K562 (cell line): ENCODE measurements around the gene LRRTM4. TPM values are rescaled to one million over a fixed set of nuclear protein-coding genes. Genes with fewer than 3 reads are reported as not detected.

ENCODE experiments used
- ATAC-seq: fragments of 200-7000 bp; cut with Tn5 transposase; 3 replicates; pipeline ENCODE4 v1.9.1; 2020; ENCODE audit warnings: moderate library complexity
- BruUV-seq: library from RNA; stranded (reverse); fragments of 400-500 nt; replicated peaks from 2 replicates; lab custom pipeline; 2021; lab: Mats Ljungman, UMichigan
- CTCF ChIA-PET: fragments of 300-600 bp; formaldehyde crosslinking; extraction: SDS; loops from one replicate; lab custom pipeline; 2021; ENCODE audit warnings: low intra/inter-chr PET ratio; lab: Yijun Ruan, JAX
- POLR2A ChIA-PET: fragments of 300-600, 350-650 bp; sonication (Branson Sonifier 250); formaldehyde crosslinking; extraction: SDS; loops from one replicate; lab custom pipeline; 2021; ENCODE audit warnings: antibody characterized with exemption, inconsistent platforms; lab: Yijun Ruan, JAX
- DNase-seq, 4 experiments: peaks; one replicate each; pipeline versions ENCODE4 v3.0.0 to v3.0.0-alpha.2; 2011 to 2018; ENCODE audit warnings: low spot score in 3 of 4, mixed read lengths in 3 of 4; ENCODE audit errors: extremely low read depth in 1 of 4
- FAIRE-seq: peaks from 2 replicates; lab custom pipeline; 2011; peaks lifted over from hg19 to GRCh38; lab: Jason Lieb, UNC
- H2AFZ ChIP-seq: 2 replicates; pipeline ENCODE4 v1.6.0; 2011; ENCODE audit warnings: low read depth, low read length, control low read depth, inconsistent platforms
- H3K27ac ChIP-seq: fragments of 200-600 bp; 3 replicates; pipeline ENCODE4 v1.8.0; 2011; ENCODE audit warnings: low read depth, mild to moderate bottlenecking, control low read depth, inconsistent platforms, low read length, moderate library complexity, mixed read lengths; ENCODE audit errors: extremely low read depth
- H3K27me3 ChIP-seq, 2 experiments: fragments of 300-600 bp in 1 of 2; 2 replicates in 1 of 2; 3 replicates in 1 of 2; pipeline versions ENCODE4 v1.6.0 to v1.8.0; 2011; ENCODE audit warnings: inconsistent platforms in 2 of 2, low read length in 2 of 2, mild to moderate bottlenecking in 1 of 2, mixed read lengths in 1 of 2, moderate library complexity in 1 of 2; ENCODE audit not compliant: control insufficient read depth in 2 of 2, insufficient read depth in 2 of 2
- H3K36me3 ChIP-seq: fragments of 300-600 bp; 3 replicates; pipeline ENCODE4 v1.8.0; 2011; ENCODE audit warnings: mild to moderate bottlenecking, low read length, inconsistent platforms; ENCODE audit not compliant: control insufficient read depth, insufficient read depth
- H3K4me1 ChIP-seq, 2 experiments: fragments of 200-600 bp in 1 of 2; replicated peaks in 1 of 2; 2 replicates in 1 of 2; 3 replicates in 1 of 2; pipeline versions ENCODE4 v1.5.1 to v1.8.0; 2011; ENCODE audit warnings: inconsistent platforms in 2 of 2, low read length in 2 of 2, mild to moderate bottlenecking in 1 of 2, mixed read lengths in 1 of 2, moderate library complexity in 1 of 2; ENCODE audit not compliant: control insufficient read depth in 2 of 2, insufficient read depth in 2 of 2
- H3K4me2 ChIP-seq: 2 replicates; pipeline ENCODE4 v1.6.1; 2011; ENCODE audit warnings: low read length, control low read depth, inconsistent platforms, mixed read lengths; ENCODE audit not compliant: insufficient read depth
- H3K4me3 ChIP-seq: fragments of 200-600 bp; sonication (generic), shearing (Covaris generic); 2 replicates; pipeline ENCODE4 v1.5.1; 2016; ENCODE audit warnings: control low read depth, inconsistent platforms
- H3K79me2 ChIP-seq: fragments of 200-600 bp; 3 replicates; pipeline ENCODE4 v1.8.0; 2011; ENCODE audit warnings: low read length, inconsistent platforms; ENCODE audit not compliant: control insufficient read depth, insufficient read depth
- H3K9ac ChIP-seq, 2 experiments: 2 replicates each; pipeline versions ENCODE4 v1.6.0 to v1.6.1; 2011; ENCODE audit warnings: low read depth in 2 of 2, low read length in 2 of 2, control low read depth in 1 of 2, inconsistent platforms in 1 of 2, mild to moderate bottlenecking in 1 of 2, mixed read lengths in 1 of 2; ENCODE audit not compliant: insufficient read depth in 1 of 2
- H3K9me1 ChIP-seq: one replicate; pipeline ENCODE4 v1.6.0; 2011; ENCODE audit warnings: inconsistent platforms, mild to moderate bottlenecking, low read length, moderate library complexity; ENCODE audit not compliant: control insufficient read depth, insufficient read depth
- H3K9me3 ChIP-seq: replicated peaks from 2 replicates; pipeline ENCODE4 v1.5.1; 2011; ENCODE audit warnings: low read depth, low read length, inconsistent platforms; ENCODE audit not compliant: control insufficient read depth, insufficient read depth
- H4K20me1 ChIP-seq: replicated peaks from 2 replicates; pipeline ENCODE4 v1.6.1; 2011; ENCODE audit warnings: low read length, inconsistent platforms, mixed read lengths; ENCODE audit not compliant: control insufficient read depth, insufficient read depth
- C11orf30 ChIP-seq: fragments of 450-650 bp; IDR thresholded peaks from 2 replicates; pipeline ENCODE4 v1.6.1; 2016; ENCODE audit warnings: low read depth, mild to moderate bottlenecking
- ETV6 ChIP-seq, 3 experiments: fragments of 150-350 bp in 1 of 3; sonication (generic) in 1 of 3; formaldehyde crosslinking in 1 of 3; IDR thresholded peaks; 2 replicates each; pipeline versions ENCODE4 v1.6.1 to v1.8.0; 2014 to 2022; ENCODE audit warnings: borderline replicate concordance in 2 of 3, low read depth in 2 of 3, antibody characterized with exemption in 1 of 3, low read length in 1 of 3, mild to moderate bottlenecking in 1 of 3, missing genetic modification reagents in 1 of 3
- MAFF ChIP-seq: IDR thresholded peaks from 2 replicates; pipeline ENCODE4 v1.6.1; 2012; ENCODE audit warnings: low read length, improper control_type of control experiment
- MAFG ChIP-seq: fragments of 450-650 bp; conservative IDR thresholded peaks from 2 replicates; pipeline ENCODE4 v1.6.1; 2016; ENCODE audit warnings: missing genetic modification characterization, missing compliant biosample characterization
- MAFK ChIP-seq: IDR thresholded peaks from 2 replicates; pipeline ENCODE4 v1.6.1; 2011; ENCODE audit warnings: low read length, improper control_type of control experiment
- MTF1 ChIP-seq: fragments of 250-450 bp; sonication (Bioruptor Pico); IDR thresholded peaks from 2 replicates; pipeline ENCODE4 v1.9.0; 2021; ENCODE audit warnings: moderate library complexity, mild to moderate bottlenecking, inconsistent platforms, borderline replicate concordance
- RBFOX2 ChIP-seq: fragments of 200-400 bp; formaldehyde crosslinking; IDR thresholded peaks from 2 replicates; pipeline ENCODE4 v1.6.1; 2017; ENCODE audit warnings: low read depth, mild to moderate bottlenecking, low read length, moderate library complexity
- RFX1 ChIP-seq: fragments of 450-650 bp; IDR thresholded peaks from 2 replicates; pipeline ENCODE4 v1.6.1; 2016; ENCODE audit warnings: mild to moderate bottlenecking, moderate library complexity
- STAT6 ChIP-seq: sonication (generic); formaldehyde crosslinking; IDR thresholded peaks from 2 replicates; pipeline ENCODE4 v1.8.1; 2023; ENCODE audit warnings: mild to moderate bottlenecking, missing genetic modification reagents
- ZNF316 ChIP-seq: fragments of 450-650 bp; IDR thresholded peaks from 2 replicates; pipeline ENCODE4 v1.6.1; 2016
- ZNF77 ChIP-seq: fragments of 250-450 bp; sonication (Bioruptor Pico); IDR thresholded peaks from 2 replicates; pipeline ENCODE4 v1.5.0; 2020
- WGBS: fragments of 100-300 bp; shearing (Covaris generic); methylation state at CpG from one replicate; pipeline ENCODE4 v1.1.6; 2016; ENCODE audit warnings: low coverage, mixed read lengths; ENCODE audit not compliant: insufficient coverage; ENCODE audit errors: missing lambda C conversion rate; 5-methylcytosine and 5-hydroxymethylcytosine counted together
- in situ Hi-C: fragments of 300-500 bp; cut with MboI; formaldehyde crosslinking; loops from 4 replicates; pipeline ENCODE4 v1.15.0; 2018; ENCODE audit warnings: inconsistent platforms, mixed read lengths
- intact Hi-C: fragments of 100-400 bp; cut with micrococcal nuclease; formaldehyde crosslinking; loops from 2 replicates; pipeline ENCODE4 v1.14.2; 2022
- polyA plus RNA-seq, 8 experiments: library from polyadenylated mRNA; depleted of rRNA in 4 of 8; stranded (reverse) in 5 of 8; unstranded in 3 of 8; fragments of >200 nt; fragmentation: Nextera tagmentation in 2 of 8; fragmentation: Illumina TruSeq in 1 of 8; extraction: Ambion mirVana in 2 of 8; extraction: Trizol in 1 of 8; gene quantifications; 2 replicates each; pipeline versions ENCODE4 v1.2.1 to v1.2.3, GENCODE V29; 2011 to 2014; ENCODE audit warnings: inconsistent platforms in 1 of 8, missing spikeins in 1 of 8
- total RNA-seq, 7 experiments: library from RNA; depleted of rRNA in 6 of 7; stranded (reverse); fragments of >200 nt in 6 of 7; fragmentation: Illumina TruSeq in 2 of 7; extraction: Trizol in 2 of 7; gene quantifications; 2 replicates each; pipeline versions ENCODE4 v1.2.1 to v1.2.3, GENCODE V29; 2011 to 2021; ENCODE audit warnings: low replicate concordance in 1 of 7
- TF ChIP-seq, protein P1 (sequence below): fragments of 450-650 bp; formaldehyde crosslinking; IDR thresholded peaks from 2 replicates; pipeline ENCODE4 v1.4.0; 2020; ENCODE audit warnings: mild to moderate bottlenecking, moderate library complexity

The LRRTM4 gene
- total and polyA plus RNA-seq, 9 of the 15 experiments (the other 6 are each of a cell fraction or from before 2014, with no cell fraction given): 0.04 TPM; not detected in 6

DNA sequence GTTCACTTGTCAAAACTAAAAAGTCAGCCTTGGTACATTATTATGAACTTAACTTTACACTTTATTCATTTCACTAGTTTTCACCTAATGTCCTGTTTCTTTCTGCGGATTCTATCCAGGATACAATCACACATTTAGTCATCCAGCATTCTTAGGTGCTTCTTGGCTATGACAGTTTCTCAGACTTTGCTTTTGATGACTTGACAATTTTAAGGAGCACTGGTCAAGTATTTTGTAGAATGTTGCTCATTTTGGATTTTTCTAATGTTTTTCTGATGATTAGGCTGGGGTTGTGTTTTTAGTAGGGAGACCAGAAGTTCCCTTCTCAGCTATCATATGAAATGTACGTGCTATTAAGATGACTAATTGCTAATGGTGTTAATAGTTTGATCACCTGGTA, 601.2 kb downstream of the LRRTM4 start:
- Histone ChIP-seq H3K4me1 (no peaks in the 10 kb centered on the region), H3K27me3 (no peaks in the 10 kb centered on the region), H3K4me3 (no peak overlapping the region), H3K9ac (no peak overlapping the region), H3K9me3 (no peaks in the 10 kb centered on the region), H3K27ac (no peak overlapping the region), H3K4me2 (no peak overlapping the region), H3K36me3 (no peaks in the 10 kb centered on the region), H3K79me2 (no peaks in the 10 kb centered on the region), H4K20me1 (no peaks in the 10 kb centered on the region), H2AFZ (no peak overlapping the region), H3K9me1 (no peaks in the 10 kb centered on the region)
- 0% methylated on average over 2 of the region's 2 CpGs for WGBS
- no peak for DNase-seq
- in situ Hi-C loops (no loop called here), intact Hi-C loops (no loop called here)
- FAIRE-seq: no peak
- ChIA-PET CTCF (no interaction called here), POLR2A (no interaction called here)
- no peak for ATAC-seq
- no peak for TF ChIP-seq RFX1
- TF ChIP-seq ZNF77: no peak
- TF ChIP-seq MAFG (tag): peak; percentile 68
- peak; percentile 61 for TF ChIP-seq MAFK
- TF ChIP-seq MAFF: peak; percentile 62
- peak; percentile 69 for TF ChIP-seq ZNF316
- TF ChIP-seq C11orf30: peak; percentile 55; the same call in 1 of the 2 replicates
- BruUV-seq: no TSS peak

DNA sequence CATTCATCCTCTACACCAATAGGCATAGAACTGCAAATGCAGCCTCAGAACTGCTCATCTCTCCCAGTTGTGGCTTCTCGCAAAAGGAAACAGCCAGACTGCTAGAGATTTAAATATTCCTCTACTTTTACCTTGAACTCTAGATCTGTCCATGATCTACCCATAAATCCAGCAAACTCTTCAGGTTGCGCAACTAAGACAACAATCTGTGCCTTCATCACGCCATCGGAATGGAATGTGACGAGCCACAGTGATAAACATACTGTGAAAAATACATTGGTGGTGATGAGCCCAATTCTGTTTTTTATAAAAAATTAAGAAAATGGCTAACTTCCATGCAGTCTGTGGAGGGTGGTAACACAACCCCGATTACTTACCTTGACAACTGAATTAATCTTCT, 626.7 kb downstream of the LRRTM4 start:
- Histone ChIP-seq H3K9me3 (no peaks in the 10 kb centered on the region; the same call in 1 of the 2 replicates), H3K9ac (no peak overlapping the region), H4K20me1 (no peaks in the 10 kb centered on the region), H3K4me3 (no peak overlapping the region), H3K79me2 (no peaks in the 10 kb centered on the region), H3K4me1 (no peaks in the 10 kb centered on the region), H2AFZ (no peak overlapping the region), H3K36me3 (no peaks in the 10 kb centered on the region), H3K4me2 (no peak overlapping the region), H3K27ac (no peak overlapping the region), H3K9me1 (no peaks in the 10 kb centered on the region), H3K27me3 (no peaks in the 10 kb centered on the region)
- FAIRE-seq: no peak
- ChIA-PET CTCF (no interaction called here), POLR2A (no interaction called here)
- WGBS: 2% methylated on average over 6 of the region's 6 CpGs
- in situ Hi-C loops (no loop called here), intact Hi-C loops (no loop called here)
- no TSS peak for BruUV-seq
- DNase-seq: no peak
- ATAC-seq: no peak
- no peak for TF ChIP-seq MTF1 (CRISPR knock-in tag)
- no peak for TF ChIP-seq RBFOX2
- TF ChIP-seq, protein P1, sequence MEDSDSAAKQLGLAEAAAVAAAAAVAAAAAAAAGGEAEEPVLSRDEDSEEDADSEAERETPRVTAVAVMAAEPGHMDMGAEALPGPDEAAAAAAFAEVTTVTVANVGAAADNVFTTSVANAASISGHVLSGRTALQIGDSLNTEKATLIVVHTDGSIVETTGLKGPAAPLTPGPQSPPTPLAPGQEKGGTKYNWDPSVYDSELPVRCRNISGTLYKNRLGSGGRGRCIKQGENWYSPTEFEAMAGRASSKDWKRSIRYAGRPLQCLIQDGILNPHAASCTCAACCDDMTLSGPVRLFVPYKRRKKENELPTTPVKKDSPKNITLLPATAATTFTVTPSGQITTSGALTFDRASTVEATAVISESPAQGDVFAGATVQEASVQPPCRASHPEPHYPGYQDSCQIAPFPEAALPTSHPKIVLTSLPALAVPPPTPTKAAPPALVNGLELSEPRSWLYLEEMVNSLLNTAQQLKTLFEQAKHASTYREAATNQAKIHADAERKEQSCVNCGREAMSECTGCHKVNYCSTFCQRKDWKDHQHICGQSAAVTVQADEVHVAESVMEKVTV: no peak
- TF ChIP-seq ETV6 (IDR thresholded peaks at IDR 0.05; ENCODE audit: borderline replicate concordance in 1 of 2, low read depth in 2 of 2, low read length in 1 of 2): no peak
- TF ChIP-seq ETV6 (CRISPR knock-in tag; IDR thresholded peaks at IDR 0.05; ENCODE audit: borderline replicate concordance): no peak
- TF ChIP-seq STAT6 (CRISPR knock-in tag): no peak
